Measurements from ENCODE around the gene FBXO11.

The FBXO11 gene

DNA sequence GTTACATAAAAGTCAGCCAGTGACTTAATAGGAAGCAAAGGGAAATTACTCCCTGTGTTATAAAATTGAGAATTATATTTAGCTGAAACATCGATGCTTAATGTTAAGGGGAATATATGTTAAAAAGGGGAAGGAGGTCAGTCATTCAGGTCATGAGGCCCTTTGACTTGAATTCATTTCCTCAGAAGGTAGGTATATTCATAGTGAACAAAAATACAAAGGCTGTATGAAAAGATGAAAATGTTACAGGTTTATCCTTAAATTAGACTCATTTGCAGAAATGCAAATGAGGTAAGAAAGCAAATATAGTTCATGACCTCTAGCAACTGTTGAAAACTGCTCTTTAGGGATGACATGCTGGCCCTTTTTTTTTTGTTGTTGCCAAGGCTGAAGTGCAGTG is 102.5 kb downstream of the FBXO11 start:
- H3K4me3 ChIP-seq (ENCODE audit: low read length): no peak overlapping the region
- TF ChIP-seq CTCF (IDR thresholded peaks at IDR 0.05; ENCODE audit: insufficient read depth, low read depth, low read length, missing control alignments): no peak
- DNase-seq (ENCODE audit: low read depth): no peak

- TF ChIP-seq CTCF (IDR thresholded peaks at IDR 0.05; ENCODE audit: insufficient read depth, low read depth, low read length, missing control alignments): no peak
- no peak overlapping the region for H3K4me3 ChIP-seq (ENCODE audit: low read length)
- no peak for DNase-seq (ENCODE audit: low read depth)
Measured at GRCh38 chr2:47803363-47803762, 102.9 kb downstream of the FBXO11 start.

GRCh38 chr2:47801118-47801517 is 105.2 kb downstream of the FBXO11 start:
- TF ChIP-seq CTCF (IDR thresholded peaks at IDR 0.05; ENCODE audit: insufficient read depth, low read depth, low read length, missing control alignments): no peak
- no peak for DNase-seq (ENCODE audit: low read depth)
- no peak overlapping the region for H3K4me3 ChIP-seq (ENCODE audit: low read length)

- no peak for DNase-seq (ENCODE audit: low read depth)
- no peak for TF ChIP-seq CTCF (IDR thresholded peaks at IDR 0.05; ENCODE audit: insufficient read depth, low read depth, low read length, missing control alignments)
- no peak overlapping the region for H3K4me3 ChIP-seq (ENCODE audit: low read length)
Measured at GRCh38 chr2:47799031-47799609, 107.2 kb downstream of the FBXO11 start.

DNA sequence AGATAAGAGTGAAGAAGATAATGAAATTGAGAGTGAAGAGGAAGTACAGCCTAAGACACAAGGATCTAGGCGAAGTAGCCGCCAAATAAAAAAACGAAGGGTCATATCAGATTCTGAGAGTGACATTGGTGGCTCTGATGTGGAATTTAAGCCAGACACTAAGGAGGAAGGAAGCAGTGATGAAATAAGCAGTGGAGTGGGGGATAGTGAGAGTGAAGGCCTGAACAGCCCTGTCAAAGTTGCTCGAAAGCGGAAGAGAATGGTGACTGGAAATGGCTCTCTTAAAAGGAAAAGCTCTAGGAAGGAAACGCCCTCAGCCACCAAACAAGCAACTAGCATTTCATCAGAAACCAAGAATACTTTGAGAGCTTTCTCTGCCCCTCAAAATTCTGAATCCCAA is 107.7 kb downstream of the FBXO11 start:
- no peak for DNase-seq (ENCODE audit: low read depth)
- no peak overlapping the region for H3K4me3 ChIP-seq (ENCODE audit: low read length)
- no peak for TF ChIP-seq CTCF (IDR thresholded peaks at IDR 0.05; ENCODE audit: insufficient read depth, low read depth, low read length, missing control alignments)

DNA sequence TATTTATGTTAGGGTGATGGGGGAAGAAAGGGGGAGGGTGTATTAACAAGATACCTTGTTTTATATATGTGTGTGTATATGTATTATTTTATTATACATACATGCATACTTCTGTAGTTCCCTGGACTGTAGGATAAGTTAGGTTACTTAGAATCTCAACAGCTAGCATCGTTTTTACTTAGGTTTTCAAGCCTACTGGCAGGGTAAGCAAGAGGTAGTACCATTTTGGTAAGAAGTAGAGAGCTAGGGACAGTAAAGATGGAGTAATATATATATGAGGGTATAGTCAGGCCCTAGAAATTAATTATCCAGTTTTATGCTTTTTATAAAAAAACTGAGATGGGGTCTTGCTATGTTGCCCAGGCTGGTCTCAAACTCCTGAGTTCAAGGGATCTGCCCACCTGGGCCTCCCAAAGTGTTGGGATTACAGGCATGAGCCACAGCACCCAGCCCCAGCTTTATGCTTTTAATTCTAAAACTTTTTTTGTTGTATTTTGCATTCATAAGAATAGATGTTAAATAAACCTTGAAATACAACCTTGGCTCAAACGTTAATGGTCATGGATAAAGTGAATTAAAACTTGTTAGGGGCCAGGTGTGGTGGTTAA is 110.1 kb downstream of the FBXO11 start:
- no peak for DNase-seq (ENCODE audit: low read depth)
- no peak overlapping the region for H3K4me3 ChIP-seq (ENCODE audit: low read length)
- no peak for TF ChIP-seq CTCF (IDR thresholded peaks at IDR 0.05; ENCODE audit: insufficient read depth, low read depth, low read length, missing control alignments)

GRCh38 chr2:47785986-47786385 is 120.3 kb downstream of the FBXO11 start:
- no peak overlapping the region for H3K4me3 ChIP-seq (ENCODE audit: low read length)
- no peak for DNase-seq (ENCODE audit: low read depth)
- TF ChIP-seq CTCF (IDR thresholded peaks at IDR 0.05; ENCODE audit: insufficient read depth, low read depth, low read length, missing control alignments): no peak
